WTC11 (cell line): ENCODE measurements around the gene COQ9. TPM values are rescaled to one million over a fixed set of nuclear protein-coding genes. Genes with fewer than 3 reads are reported as not detected.

Source experiments
- ATAC-seq: fragments of 200-7000 bp; cut with Tn5 transposase; 2 replicates; pipeline ENCODE4 v1.10.0; 2021; ENCODE audit warnings: mild to moderate bottlenecking, moderate library complexity
- CTCF ChIA-PET: fragments of 300-600 bp; sonication (Branson Sonifier 250); formaldehyde crosslinking; loops from one replicate; lab custom pipeline; 2021; ENCODE audit warnings: antibody characterized with exemption; lab: Charles Lee
- POLR2A ChIA-PET: fragments of 350-600 bp; sonication (Branson Sonifier 250); formaldehyde crosslinking; loops from one replicate; lab custom pipeline; 2021; ENCODE audit warnings: antibody characterized with exemption; lab: Charles Lee
- DNase-seq: peaks from one replicate; pipeline ENCODE4 v3.0.0; 2021; ENCODE audit warnings: low spot score
- H3K27ac Mint-ChIP-seq: 2 replicates; pipeline ENCODE4 v1.8.0; 2021; ENCODE audit warnings: mixed read lengths
- H3K27me3 Mint-ChIP-seq: 2 replicates; pipeline ENCODE4 v1.8.0; 2021; ENCODE audit warnings: low read depth, mild to moderate bottlenecking, moderate library complexity, mixed read lengths
- H3K36me3 Mint-ChIP-seq: 2 replicates; pipeline ENCODE4 v1.8.0; 2021; ENCODE audit warnings: mixed read lengths
- H3K4me1 Mint-ChIP-seq: 2 replicates; pipeline ENCODE4 v1.8.0; 2022; ENCODE audit warnings: mixed read lengths
- H3K4me3 Mint-ChIP-seq: 2 replicates; pipeline ENCODE4 v1.8.0; 2021; ENCODE audit warnings: mild to moderate bottlenecking, moderate library complexity, mixed read lengths
- H3K9me3 Mint-ChIP-seq: 2 replicates; pipeline ENCODE4 v1.8.0; 2021; ENCODE audit warnings: mixed read lengths
- ATF2 ChIP-seq: sonication (generic); formaldehyde crosslinking; IDR thresholded peaks from 2 replicates; pipeline ENCODE4 v1.8.1; 2022; ENCODE audit warnings: low read depth, missing genetic modification reagents, borderline replicate concordance
- E2F5 ChIP-seq: sonication (generic); formaldehyde crosslinking; IDR thresholded peaks from 2 replicates; pipeline ENCODE4 v1.8.1; 2022; ENCODE audit warnings: mild to moderate bottlenecking, moderate library complexity, missing genetic modification reagents
- FOXJ3 ChIP-seq: sonication (generic); formaldehyde crosslinking; IDR thresholded peaks from 2 replicates; pipeline ENCODE4 v1.9.0; 2021; ENCODE audit warnings: missing genetic modification reagents, mild to moderate bottlenecking, borderline replicate concordance
- FOXP1 ChIP-seq: sonication (generic); formaldehyde crosslinking; IDR thresholded peaks from 2 replicates; pipeline ENCODE4 v1.8.0; 2022; ENCODE audit warnings: missing genetic modification reagents, mild to moderate bottlenecking, moderate library complexity, borderline replicate concordance
- MXD4 ChIP-seq: fragments of 250-450 bp; sonication (Bioruptor Pico); IDR thresholded peaks from 2 replicates; pipeline ENCODE4 v1.8.0; 2021; ENCODE audit warnings: mild to moderate bottlenecking, moderate library complexity, borderline replicate concordance
- SMAD3 ChIP-seq: sonication (generic); formaldehyde crosslinking; IDR thresholded peaks from 2 replicates; pipeline ENCODE4 v1.8.0; 2022; ENCODE audit warnings: missing genetic modification reagents, mild to moderate bottlenecking, borderline replicate concordance
- TCF7 ChIP-seq: sonication (generic); formaldehyde crosslinking; IDR thresholded peaks from 2 replicates; pipeline ENCODE4 v1.8.0; 2022; ENCODE audit warnings: mild to moderate bottlenecking, low read depth, missing genetic modification reagents, moderate library complexity
- TEAD1 ChIP-seq: sonication (generic); formaldehyde crosslinking; IDR thresholded peaks from 2 replicates; pipeline ENCODE4 v1.8.0; 2022; ENCODE audit warnings: mild to moderate bottlenecking, missing genetic modification reagents
- TEAD4 ChIP-seq: sonication (generic); formaldehyde crosslinking; IDR thresholded peaks from 2 replicates; pipeline ENCODE4 v1.8.0; 2022; ENCODE audit warnings: mild to moderate bottlenecking, missing genetic modification reagents
- ZMAT4 ChIP-seq: fragments of 250-450 bp; sonication (Bioruptor Pico); IDR thresholded peaks from 2 replicates; pipeline ENCODE4 v1.9.0; 2021; ENCODE audit warnings: mild to moderate bottlenecking
- ZNF263 ChIP-seq: sonication (generic); formaldehyde crosslinking; IDR thresholded peaks from 2 replicates; pipeline ENCODE4 v1.8.1; 2022; ENCODE audit warnings: low read depth, mild to moderate bottlenecking, moderate library complexity, missing genetic modification reagents
- ZNF425 ChIP-seq: fragments of 250-450 bp; sonication (Bioruptor Pico); conservative IDR thresholded peaks from 2 replicates; pipeline ENCODE4 v1.9.0; 2021; ENCODE audit warnings: mild to moderate bottlenecking
- total RNA-seq: library from RNA; stranded (reverse); gene quantifications from 3 replicates; pipeline ENCODE4 v1.2.3, GENCODE V29; 2021
- TF ChIP-seq, protein P1 (sequence below): fragments of 250-450 bp; sonication (Bioruptor Pico); IDR thresholded peaks from 2 replicates; pipeline ENCODE4 v1.8.0; 2021; ENCODE audit warnings: mild to moderate bottlenecking
- TF ChIP-seq, protein P2 (sequence below): sonication (generic); formaldehyde crosslinking; IDR thresholded peaks from 2 replicates; pipeline ENCODE4 v1.8.1; 2023; ENCODE audit warnings: mild to moderate bottlenecking, missing genetic modification reagents, moderate library complexity
- TF ChIP-seq, protein P3 (sequence below): sonication (generic); formaldehyde crosslinking; conservative IDR thresholded peaks from 2 replicates; pipeline ENCODE4 v1.8.1; 2022; ENCODE audit warnings: mild to moderate bottlenecking, missing genetic modification reagents

The COQ9 gene
- total RNA-seq, 1 experiment from 2014 or later: 39.2 TPM

DNA sequence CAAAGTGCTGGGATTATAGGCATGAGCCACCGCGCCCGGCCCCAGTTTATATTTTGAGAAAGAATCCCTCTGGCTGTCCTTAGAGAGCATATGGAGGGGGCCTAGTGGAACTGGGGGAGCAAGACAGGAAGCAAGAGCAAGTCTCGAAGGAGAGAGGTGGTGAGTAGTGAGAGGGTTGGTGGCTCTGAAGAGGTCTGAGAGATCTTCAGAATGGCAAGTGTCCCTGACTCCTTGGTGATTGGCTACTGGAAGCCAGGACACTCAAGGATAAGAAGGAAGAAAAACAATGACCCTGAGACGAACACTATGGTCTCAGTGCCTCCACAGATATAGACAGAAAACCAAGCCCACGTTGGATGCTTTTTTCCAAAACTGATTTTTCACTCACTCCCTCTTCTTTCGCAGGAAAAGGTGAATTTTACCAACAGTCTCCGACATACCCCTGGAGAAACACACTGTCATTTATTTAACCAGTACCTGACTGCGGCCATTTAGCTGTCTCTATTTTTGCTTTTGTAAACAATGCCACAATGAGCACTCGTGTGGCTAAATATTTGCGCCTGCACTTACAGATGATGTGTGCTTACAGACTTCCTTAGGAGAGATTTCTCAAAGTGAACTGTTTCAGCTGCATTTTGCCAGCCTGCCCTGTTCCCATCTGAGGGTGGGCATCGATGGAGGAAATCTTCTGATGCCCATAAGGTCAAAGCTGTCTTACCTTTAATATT lies 54.9 kb downstream of the COQ9 start (continued):
- TF ChIP-seq, protein P1, sequence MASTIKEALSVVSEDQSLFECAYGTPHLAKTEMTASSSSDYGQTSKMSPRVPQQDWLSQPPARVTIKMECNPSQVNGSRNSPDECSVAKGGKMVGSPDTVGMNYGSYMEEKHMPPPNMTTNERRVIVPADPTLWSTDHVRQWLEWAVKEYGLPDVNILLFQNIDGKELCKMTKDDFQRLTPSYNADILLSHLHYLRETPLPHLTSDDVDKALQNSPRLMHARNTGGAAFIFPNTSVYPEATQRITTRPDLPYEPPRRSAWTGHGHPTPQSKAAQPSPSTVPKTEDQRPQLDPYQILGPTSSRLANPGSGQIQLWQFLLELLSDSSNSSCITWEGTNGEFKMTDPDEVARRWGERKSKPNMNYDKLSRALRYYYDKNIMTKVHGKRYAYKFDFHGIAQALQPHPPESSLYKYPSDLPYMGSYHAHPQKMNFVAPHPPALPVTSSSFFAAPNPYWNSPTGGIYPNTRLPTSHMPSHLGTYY (CRISPR knock-in tag): no peak
- TF ChIP-seq FOXJ3 (CRISPR knock-in tag) (no peak), TEAD4 (CRISPR knock-in tag) (no peak)
- TF ChIP-seq, all 79 proteins: peak for 0

DNA sequence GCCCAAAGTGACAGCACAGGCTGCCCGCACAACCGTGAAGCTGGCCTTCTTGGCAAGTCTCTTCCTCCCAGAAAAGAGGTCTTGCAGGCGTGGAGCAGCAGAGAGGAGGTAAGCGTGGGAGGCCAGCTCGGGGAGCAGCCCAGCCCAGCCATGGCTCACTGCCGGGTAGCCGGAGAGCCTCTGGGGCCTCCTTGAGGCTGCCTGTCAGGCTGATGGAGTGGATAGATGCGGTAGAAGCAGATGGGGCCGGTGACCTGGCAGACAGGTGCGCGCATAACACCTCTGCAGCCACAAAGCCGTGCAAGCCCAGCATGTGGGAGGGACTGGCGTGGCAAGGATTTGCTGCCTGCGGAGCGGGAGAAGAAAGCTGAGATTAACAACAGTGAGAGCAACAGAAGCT lies 56.1 kb downstream of the COQ9 start:
- H3K9me3 Mint-ChIP-seq: no peaks in the 10 kb centered on the region
- ChIA-PET POLR2A (no interaction called here), CTCF (interaction anchor here (1.1 to 1.4 kb wide), 2 partner anchors 16 to 25 kb away, joined by 3 read pairs; no protein-coding TSS in a partner anchor)
- no peak overlapping the region for H3K27ac Mint-ChIP-seq
- no peak overlapping the region for H3K4me3 Mint-ChIP-seq
- H3K27me3 Mint-ChIP-seq: no peaks in the 10 kb centered on the region
- peaks cover 17% of the 10 kb centered on the region for H3K4me1 Mint-ChIP-seq
- TF ChIP-seq TCF7 (no peak), ATF2 (CRISPR knock-in tag) (no peak), MXD4 (no peak), SMAD3 (no peak), ZMAT4 (no peak), FOXP1 (CRISPR knock-in tag) (no peak)
- TF ChIP-seq, protein P2, sequence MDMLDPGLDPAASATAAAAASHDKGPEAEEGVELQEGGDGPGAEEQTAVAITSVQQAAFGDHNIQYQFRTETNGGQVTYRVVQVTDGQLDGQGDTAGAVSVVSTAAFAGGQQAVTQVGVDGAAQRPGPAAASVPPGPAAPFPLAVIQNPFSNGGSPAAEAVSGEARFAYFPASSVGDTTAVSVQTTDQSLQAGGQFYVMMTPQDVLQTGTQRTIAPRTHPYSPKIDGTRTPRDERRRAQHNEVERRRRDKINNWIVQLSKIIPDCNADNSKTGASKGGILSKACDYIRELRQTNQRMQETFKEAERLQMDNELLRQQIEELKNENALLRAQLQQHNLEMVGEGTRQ (CRISPR knock-in tag): no peak
- DNase-seq (no peak), ATAC-seq (peak; percentile 29)
- no peaks in the 10 kb centered on the region for H3K36me3 Mint-ChIP-seq

GRCh38 chr16:57504001-57504400 lies 56.7 kb downstream of the COQ9 start:
- Mint-ChIP-seq H3K9me3 (no peaks in the 10 kb centered on the region), H3K4me3 (no peak overlapping the region), H3K27me3 (no peaks in the 10 kb centered on the region), H3K36me3 (no peaks in the 10 kb centered on the region), H3K4me1 (peaks cover 17% of the 10 kb centered on the region), H3K27ac (no peak overlapping the region)
- ATAC-seq (no peak), DNase-seq (no peak)
- CTCF ChIA-PET: interaction anchor here (0.6 to 1.4 kb wide), 4 partner anchors 14 to 528 kb away, joined by 3 to 5 read pairs (median 4); partner anchors contain the start of gene POLR2C
- TF ChIP-seq MXD4: no peak
- POLR2A ChIA-PET: no interaction called here

- no peak for ATAC-seq
- DNase-seq: no peak
- TF ChIP-seq ZNF425 (no peak), E2F5 (CRISPR knock-in tag) (no peak), ZNF263 (CRISPR knock-in tag) (no peak), TEAD1 (no peak)
- TF ChIP-seq, protein P3, sequence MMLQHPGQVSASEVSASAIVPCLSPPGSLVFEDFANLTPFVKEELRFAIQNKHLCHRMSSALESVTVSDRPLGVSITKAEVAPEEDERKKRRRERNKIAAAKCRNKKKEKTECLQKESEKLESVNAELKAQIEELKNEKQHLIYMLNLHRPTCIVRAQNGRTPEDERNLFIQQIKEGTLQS (CRISPR knock-in tag): no peak
- no peak overlapping the region for H3K4me3 Mint-ChIP-seq
- H3K36me3 Mint-ChIP-seq: no peaks in the 10 kb centered on the region
- POLR2A ChIA-PET: no interaction called here
- H3K27ac Mint-ChIP-seq: no peak overlapping the region
- H3K27me3 Mint-ChIP-seq: no peaks in the 10 kb centered on the region
- CTCF ChIA-PET: interaction anchor here (0.6 to 1.4 kb wide), 5 partner anchors 14 to 528 kb away, joined by 3 to 5 read pairs (median 4); partner anchors contain the start of gene POLR2C
- H3K4me1 Mint-ChIP-seq: peaks cover 17% of the 10 kb centered on the region
- H3K9me3 Mint-ChIP-seq: no peaks in the 10 kb centered on the region
Observed at GRCh38 chr16:57504491-57504890, 57.2 kb downstream of the COQ9 start.
